RKO (cell line): ENCODE results near the gene ACTL7B.
A peak's percentile ranks its signal among the peaks of the same experiment; 100 is the strongest.
"Not testable (repeated sequence)": the region's sequence is repeated elsewhere in the genome, so short reads cannot be mapped to it uniquely, and the experiment has no call there.

Source experiments
- DNase-seq: peaks from one replicate; pipeline ENCODE4 v3.0.0-alpha.2; 2016; ENCODE audit warnings: low spot score

ACTL7B gene

DNA sequence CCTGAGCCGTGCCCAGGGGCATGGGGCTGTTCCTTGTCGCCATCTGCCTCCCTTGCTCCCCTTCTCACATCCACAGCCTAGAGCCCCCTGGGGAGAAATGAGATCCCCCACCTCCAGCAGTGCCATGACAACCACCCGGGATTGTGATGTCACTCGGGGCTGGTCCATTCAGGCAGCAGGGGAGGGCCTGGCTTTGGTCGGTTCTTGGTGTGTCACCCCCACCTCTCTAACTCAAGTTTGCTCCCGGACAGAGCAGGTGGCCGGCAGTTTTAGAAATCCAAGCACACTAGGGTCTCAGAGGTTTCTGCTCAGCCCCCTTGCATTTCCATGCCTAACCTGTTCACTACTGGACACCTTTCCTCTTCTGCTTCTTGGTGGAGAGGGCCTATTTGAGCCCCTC lies at the start of gene ACTL7B:
TSS of gene ACTL7B (minus strand) at position 99 of the 400 bp plus-strand sequence. CDS start at position 43, 56 bp downstream.
- no peak for DNase-seq

GRCh38 chr9:108905494-108905893 lies 49.7 kb upstream of the ACTL7B start:
- no peak for DNase-seq

- DNase-seq: no peak
Observed at GRCh38 chr9:108904161-108904560, 48.4 kb upstream of the ACTL7B start.

GRCh38 chr9:108903420-108904103 lies 47.8 kb upstream of the ACTL7B start:
- no peak for DNase-seq

DNA sequence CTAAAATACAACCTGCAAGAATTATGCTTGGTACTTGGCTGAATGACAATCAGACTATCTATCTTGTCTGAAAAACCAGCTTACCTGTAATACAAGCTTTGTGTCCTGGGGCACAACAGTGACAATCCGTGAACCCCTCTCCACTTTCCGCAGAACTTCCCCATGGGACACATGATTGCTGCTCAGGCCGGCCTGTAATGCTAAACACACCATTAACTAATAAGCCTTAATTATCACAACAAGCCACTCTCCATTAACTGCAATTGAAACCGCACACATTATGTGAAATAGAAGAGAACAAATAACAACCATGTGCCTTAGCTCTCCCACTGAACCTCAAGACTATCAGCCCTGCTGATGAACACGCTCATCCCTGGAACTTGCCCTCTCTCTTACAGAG lies 44.4 kb upstream of the ACTL7B start:
- DNase-seq: no peak

DNA sequence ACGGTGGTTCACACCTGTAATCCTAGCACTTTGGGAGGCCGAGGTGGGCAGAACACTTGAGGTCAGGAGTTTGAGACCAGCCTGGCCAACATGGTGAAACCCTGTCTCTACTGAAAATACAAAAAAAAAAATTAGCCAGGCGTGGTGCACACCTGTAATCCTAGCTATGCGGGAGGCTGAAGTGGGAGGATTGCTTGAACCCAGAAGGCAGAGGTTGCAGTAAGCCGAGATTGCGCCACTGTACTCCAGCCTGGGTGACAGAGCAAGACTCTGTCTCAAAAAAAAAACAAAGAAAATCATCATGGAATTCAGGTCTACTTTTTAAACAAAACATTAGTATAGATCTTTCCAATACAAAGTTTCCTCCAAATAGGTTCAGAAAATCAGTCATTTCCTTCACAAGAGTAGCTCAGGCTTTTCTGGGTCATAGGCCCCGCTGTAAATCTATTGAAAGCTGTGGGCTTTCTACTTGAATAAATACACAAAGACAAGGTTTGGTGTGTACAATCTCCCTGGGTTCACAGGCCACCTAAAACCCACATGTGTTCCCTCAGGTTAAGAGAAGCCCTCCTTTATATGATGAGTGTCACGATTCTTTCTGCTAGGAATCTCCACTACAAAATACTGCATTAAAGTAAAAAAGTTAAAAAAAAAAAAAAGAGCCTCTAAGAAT lies 43.4 kb upstream of the ACTL7B start:
- not testable (repeated sequence) for DNase-seq

DNA sequence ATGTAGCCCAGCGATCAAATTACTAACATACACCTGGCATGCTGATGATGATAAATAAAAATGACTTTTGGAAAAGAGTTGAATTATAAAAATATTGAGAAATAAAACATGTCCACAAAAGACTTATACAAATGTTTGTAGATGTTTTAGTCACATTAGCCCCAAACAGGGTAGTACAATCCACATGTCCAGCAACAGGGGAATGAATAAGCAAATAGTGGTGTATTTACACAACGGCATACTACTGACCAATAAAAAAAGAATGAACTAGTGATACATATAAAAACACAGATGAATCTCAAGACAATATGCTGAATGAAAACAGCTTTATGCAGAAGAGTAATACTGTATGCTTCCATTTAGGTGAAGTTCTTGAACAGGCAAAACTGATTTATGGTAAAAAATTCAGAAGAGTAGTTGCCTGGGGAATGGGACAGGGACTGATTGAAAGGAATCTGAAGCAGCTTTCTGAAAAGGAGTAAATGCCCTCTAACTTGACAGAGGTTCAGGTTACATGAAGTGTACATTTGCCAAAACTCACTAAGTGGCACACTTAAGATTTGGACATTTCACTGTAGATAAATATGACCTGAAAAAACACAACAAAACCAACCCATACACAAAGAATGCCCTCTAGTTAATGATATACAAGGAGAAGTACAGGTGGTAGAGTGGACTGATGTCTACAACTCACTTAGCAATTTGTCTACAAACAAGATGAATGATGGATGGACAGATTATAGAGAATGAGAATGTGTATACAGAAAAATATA lies 41.7 kb upstream of the ACTL7B start:
- DNase-seq: no peak

DNA sequence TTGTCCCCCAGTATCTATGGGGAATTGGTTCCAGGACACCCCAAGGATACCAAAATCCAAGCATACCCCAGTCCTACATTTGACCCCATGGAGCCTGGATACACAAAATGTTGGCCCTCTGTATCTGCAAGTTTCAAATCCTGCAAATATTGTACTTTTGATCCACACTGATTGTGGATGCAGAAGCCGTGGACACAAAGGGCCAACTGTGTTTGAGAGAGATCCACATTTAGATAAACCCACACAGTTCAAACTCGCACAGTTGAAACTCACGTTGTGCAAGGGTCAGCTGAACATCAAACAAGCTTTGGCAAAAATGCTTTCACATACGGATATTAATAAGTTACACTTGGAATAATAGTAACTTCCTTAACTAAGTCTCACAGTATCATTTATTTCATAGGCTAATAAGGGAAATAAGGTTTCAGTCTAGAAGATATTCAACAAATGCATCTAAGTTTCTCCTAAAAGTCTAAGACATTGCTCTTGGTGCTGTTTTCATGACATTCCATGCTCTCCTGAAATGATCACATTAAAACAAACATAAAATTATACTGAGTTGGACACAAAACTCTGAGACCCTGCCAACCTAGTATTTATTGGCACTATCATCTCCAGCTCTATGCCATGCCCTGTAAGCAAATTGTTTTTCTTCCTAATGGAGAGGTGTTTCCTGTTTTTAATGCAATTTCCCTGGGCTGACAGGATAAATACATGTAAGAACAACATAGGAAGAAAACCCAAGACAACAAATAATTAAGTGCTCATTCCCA lies 38.6 kb upstream of the ACTL7B start:
- no peak for DNase-seq

GRCh38 chr9:108889649-108890067 lies 33.9 kb upstream of the ACTL7B start:
- DNase-seq: peak; percentile 57

GRCh38 chr9:108886594-108887271 lies 30.9 kb upstream of the ACTL7B start:
- not testable (repeated sequence) for DNase-seq

DNA sequence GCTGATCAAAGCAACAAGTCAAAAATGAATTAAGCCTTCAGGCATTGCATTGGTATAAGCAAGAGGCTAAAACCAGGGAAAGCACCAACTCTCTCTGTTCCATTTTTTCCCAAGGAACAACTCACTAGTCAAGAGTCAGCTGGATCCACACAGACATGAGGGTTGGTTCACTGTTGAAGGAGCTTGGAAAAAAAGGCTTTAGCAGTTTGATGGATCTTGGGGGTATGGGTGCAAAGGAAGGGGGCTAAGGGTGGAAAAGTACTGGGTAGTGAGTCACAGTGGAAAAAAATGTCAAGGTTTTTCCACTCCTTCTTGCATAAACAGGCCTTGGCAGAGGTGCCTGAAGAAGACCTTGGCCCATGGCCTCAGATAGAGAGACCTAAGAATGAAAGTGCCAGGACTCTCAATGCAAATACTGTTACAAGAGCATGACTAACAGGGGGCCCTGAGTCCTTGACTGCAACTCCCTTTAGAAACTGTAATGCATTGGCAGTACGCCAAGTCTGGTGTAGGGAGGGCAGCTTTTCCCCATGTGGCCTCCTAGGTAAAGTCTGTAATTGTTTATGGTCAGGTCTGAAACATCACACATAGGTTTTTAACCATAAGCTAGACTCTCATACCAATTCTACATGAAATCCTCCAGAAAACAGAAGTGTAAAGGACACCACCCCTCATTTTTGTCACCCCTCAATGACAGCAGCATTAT lies 30.0 kb upstream of the ACTL7B start:
- DNase-seq: peak; percentile 58

DNA sequence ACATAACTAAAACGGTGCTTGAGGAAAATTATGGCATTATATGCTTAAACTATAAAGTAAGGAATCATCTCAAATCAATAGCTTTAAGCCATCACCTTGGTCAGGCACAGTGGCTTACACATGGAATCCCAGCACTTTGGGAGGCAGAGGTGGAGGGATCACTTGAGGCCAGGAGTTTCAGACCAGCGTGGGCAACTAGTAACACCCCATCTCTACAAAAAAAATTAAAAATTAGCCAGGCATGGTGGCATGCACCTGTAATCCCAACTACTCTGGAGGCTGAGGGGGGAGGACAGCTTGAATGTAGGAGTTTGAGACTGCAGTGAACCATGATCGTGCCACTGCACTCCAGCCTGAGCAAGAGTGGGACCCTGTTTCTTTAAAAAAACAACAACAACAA lies 28.9 kb upstream of the ACTL7B start:
- DNase-seq: no peak

GRCh38 chr9:108883085-108883484 lies 27.3 kb upstream of the ACTL7B start:
- DNase-seq: no peak

GRCh38 chr9:108882052-108882888 lies 26.5 kb upstream of the ACTL7B start:
- no peak for DNase-seq

GRCh38 chr9:108880738-108881316 lies 25.0 kb upstream of the ACTL7B start:
- no peak for DNase-seq

GRCh38 chr9:108877524-108877923 lies 21.7 kb upstream of the ACTL7B start:
- no peak for DNase-seq

DNA sequence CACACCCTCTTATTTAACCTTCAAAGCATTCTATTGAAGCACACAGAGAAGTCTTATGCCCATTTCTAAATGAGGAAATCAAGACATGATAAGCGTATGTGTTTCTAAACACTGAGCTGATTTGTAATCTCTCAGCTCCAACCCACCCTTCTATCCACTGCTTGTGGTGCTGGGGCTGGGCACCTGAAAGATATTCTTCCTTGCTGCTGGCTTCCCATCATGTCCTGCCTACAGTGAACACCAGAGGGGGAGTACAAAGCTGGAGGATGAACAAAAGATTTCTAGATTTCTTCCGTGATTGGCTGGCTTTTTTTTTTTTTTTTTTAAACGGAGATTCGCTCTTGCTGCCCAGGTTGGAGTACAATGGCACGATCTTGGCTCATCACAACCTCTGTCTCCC lies 20.6 kb upstream of the ACTL7B start:
- no peak for DNase-seq

DNA sequence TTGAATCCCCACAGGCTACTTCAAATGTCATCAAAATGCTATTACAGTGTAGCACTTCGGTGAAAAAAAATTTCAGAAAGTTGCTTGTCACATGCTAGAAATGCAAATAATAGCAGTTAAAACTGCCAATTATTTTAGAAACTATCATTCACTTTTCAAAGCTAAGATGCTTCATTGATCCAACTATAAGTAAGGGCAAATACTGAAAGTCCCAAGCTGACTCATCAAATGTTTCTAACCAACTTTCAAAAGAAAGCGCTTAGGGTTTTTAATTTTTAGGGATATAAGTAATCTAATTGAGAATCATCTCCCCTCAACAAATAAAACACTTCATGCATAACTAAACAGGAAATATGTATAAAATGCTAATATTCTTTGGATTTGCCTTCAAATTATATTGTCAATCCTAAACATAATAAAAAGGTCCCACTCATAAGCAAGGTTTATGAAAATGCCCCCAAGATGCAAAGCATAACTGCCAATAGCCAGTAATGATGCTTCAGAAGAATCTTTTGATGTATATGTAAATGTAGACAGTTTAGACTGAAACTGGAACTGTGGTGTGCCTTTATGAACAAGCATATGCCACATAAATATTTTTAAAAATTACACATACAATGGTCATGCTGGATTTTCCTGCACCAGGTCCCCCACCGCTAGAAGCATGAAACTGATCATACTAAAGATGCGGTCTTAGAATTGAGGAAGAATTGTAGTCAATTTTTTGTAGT lies 18.4 kb upstream of the ACTL7B start:
- DNase-seq: no peak
